Muscle of back (tissue), 11 donors: Measurements from ENCODE around the gene TMEM208. TPM values are rescaled to one million over a fixed set of nuclear protein-coding genes. Genes with fewer than 3 reads are reported as not detected.

ENCODE experiments used
- DNase-seq, 3 donors: peaks; one replicate each; pipeline versions ENCODE4 v3.0.0 to v3.0.0-alpha.2; 2013
- polyA plus RNA-seq, 10 donors: library from polyadenylated mRNA; unstranded; fragments of 120-200 nt; gene quantifications; one replicate each; pipeline ENCODE4 v1.2.1, GENCODE V29; 2013; ENCODE audit not compliant: insufficient read length in 10 of 10

Gene TMEM208
- polyA plus RNA-seq, 10 donors = 15.0 to 28.3 (median 19.5) TPM

DNA sequence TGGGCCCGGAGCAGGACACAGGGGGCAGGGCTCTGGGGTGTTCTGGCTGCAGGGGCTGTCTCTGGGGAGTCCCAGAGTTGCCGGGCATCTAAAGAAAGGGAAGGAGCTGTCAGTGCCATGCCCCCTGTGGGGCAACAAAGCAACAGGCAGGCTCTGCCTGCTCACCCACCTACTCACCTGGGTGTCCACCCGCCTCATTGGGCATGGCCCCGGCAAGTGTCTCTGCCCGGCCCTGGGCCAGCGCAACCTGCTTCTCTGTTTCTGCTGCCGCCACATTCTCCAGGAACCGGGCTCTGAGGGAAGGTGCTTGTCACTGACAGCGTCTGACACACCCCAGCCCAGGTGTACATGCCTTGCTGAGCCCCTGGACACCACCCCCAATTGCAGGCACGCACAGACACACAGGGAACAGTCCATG is 7.3 kb downstream of the TMEM208 start:
- no peak for DNase-seq

DNA sequence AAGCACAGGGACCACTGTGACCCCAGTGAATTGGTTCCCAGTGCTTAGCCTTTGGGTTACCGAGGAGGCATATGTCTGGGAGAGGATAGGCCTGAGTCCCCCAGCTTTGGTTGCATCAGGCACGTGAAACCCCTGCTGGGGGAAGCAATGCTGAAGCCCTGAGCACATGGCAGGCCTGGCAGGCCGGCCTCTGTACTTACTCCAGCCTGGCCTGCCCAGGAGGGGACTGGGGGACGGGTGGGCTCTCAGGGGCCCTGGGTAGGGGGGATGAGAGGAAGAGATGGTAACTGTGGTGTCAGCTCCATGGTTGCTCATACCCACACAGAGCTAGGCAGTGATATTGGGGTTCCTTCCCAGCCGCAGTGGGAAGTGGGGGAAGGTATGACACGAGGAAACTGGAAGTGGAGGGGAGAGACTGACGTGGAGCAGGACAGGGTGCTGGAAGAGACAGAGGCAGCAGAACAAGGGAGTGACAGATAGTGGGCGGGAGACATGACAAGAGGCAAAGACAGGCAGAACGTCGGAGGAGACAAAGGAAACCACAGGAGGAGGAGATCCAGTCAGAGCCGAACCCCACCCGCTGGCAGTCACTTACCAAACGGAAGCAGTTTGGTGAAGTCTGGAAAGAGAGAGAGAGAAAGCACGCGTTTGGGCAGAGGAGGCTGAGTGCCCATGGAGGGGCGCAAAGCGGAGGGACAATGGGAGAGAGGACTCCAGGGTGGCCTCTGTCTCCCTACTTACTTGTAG is 9.1 kb downstream of the TMEM208 start:
- no peak for DNase-seq

DNA sequence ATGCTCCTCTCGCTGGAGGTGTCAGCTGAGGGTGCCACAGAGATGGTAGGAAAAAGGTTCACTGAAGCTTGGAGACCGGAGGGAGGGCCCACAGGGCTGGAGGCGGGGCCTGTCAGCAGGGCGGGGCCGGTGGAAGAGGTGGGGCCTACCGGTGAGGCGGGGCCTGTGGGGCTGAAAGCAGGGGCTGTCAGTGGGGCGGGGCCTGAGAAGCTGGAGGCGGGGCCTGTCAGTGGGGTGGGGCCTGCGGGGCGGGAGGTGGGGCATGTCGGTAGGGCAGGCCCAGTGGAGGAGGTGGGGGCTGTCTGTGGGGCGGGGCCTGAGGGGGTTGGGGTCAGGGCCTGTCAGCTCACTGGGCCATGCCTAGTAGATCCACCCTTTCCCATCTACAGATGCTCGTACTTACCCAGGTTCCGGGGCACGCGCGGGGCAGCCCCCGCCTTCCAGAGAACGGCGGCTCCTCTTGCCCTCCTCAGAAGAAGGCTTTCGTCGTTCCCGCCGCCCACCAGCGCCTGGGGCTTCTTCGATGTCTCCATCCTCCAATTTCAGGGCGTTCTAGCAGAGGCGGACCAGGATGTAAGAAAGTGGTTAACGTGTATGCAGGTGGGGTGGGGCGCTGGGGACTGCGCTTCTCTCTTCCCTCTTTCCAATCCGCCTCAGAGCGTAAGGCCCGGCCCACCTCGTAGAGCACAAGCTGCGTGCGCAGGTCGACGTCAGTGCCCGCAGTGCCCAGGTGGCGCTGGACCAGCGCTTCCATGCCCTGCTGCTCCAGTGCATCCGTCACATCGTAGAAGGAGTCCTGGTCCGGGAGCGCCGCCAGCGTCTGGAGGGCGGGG is 9.8 kb downstream of the TMEM208 start:
- no peak for DNase-seq

DNA sequence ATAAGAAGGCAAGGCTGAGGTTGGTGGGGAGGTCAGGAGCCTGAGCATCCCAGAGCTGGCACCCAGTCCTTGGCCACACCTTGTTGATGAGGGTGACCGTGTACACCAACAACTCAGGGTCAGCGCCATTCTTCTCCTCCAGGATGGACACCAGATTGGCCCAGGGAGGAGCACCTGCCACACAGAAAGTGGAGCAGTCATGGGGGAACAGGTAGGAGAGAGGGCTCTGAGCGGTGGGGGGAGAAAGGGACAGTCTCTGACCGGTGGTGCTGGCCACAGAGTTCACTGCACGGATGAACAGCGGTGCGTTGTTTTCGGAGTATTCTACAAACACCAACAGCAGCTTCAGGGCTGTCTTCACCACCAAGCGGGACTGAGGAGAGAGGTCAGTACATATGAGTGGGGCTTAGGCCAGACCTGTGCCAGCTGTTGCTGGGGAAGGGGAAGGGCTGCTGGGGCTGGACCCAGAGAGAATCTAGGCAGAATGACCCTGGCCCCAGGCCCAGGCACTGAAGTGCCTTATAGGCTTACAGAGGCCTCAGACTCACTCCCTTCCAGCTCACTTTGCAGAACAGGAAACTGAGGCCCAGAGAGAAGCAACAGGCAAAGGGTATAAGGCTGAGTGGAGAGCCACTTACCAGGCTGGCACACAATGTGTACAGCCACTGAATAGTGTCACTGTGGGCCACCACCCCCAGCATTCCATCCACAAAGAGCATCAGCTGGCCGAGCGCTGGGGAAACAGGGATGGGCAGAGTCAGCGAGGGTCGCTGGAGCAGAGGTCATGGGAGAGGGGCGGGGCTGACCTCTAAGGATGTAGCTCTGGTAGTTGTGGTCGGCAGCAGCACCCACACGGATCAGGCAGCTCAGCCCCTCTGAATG is 10.7 kb downstream of the TMEM208 start:
- no peak for DNase-seq

DNA sequence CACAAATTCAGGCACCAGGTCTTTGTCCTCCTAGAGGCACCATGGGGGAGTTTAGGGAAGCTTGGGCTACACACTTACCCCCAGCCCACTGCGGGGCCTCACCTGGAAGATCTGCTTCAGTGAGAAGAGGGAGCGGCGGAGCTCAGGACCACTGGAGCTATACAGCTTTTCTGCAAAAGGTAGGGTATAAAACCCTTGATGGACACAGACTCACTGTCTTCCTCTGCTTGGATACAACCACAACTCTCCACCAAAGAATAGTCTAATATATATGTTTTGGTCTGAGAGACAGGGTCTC is 11.3 kb downstream of the TMEM208 start:
- no peak for DNase-seq

DNA sequence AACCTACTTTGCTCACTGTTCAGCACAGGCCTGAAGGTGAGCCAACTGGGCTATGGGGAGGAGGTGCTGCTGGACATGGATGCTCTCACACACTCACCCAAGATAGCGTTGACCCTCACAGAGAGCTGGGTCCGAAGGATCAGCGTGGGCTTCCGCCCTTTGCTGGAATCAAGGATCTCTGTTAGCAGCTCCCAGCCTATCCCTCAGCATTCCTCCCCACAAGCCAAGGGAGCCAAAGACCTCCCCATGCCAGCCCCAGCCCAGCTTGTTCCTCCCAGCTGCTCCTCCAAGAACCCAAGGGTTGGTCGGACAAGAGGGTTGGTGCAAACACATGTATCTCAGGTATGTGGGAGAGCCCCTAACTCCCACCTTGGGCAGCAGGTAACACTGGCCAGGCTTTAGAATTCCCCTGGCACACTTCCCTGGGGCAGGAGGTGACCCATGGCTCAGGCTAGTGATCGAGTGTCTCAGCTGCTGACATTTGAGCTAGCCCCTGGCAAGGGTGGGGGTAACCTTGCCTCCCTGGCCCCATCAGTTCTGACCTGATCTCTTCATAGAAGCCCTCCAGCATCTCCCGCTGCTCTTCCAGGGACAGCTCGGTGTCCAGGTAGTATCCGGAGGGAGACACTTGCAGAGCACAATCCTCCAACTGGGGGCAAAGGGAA is 12.0 kb downstream of the TMEM208 start:
- no peak for DNase-seq

DNA sequence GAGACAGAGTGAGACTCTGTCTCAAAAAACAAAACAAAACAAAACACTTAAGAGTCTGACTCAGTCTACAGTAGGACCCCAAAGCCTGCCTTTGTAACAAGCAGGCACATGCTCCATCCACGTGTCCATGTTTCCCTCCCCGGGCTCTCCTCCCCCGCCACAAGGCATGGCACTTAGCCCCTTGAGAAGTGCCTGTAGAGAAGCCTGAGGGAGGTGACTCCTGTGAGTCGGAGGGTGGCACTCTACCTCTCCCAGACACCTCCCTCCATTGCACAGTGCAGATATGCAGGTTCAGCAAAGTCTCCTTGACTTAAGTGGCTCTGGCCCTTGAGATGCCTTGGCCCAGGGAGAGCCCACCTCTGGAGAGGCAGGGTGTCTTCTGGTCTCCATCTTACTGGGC is 13.6 kb downstream of the TMEM208 start:
- DNase-seq = peak in 1 of 3 donors; percentile 23

DNA sequence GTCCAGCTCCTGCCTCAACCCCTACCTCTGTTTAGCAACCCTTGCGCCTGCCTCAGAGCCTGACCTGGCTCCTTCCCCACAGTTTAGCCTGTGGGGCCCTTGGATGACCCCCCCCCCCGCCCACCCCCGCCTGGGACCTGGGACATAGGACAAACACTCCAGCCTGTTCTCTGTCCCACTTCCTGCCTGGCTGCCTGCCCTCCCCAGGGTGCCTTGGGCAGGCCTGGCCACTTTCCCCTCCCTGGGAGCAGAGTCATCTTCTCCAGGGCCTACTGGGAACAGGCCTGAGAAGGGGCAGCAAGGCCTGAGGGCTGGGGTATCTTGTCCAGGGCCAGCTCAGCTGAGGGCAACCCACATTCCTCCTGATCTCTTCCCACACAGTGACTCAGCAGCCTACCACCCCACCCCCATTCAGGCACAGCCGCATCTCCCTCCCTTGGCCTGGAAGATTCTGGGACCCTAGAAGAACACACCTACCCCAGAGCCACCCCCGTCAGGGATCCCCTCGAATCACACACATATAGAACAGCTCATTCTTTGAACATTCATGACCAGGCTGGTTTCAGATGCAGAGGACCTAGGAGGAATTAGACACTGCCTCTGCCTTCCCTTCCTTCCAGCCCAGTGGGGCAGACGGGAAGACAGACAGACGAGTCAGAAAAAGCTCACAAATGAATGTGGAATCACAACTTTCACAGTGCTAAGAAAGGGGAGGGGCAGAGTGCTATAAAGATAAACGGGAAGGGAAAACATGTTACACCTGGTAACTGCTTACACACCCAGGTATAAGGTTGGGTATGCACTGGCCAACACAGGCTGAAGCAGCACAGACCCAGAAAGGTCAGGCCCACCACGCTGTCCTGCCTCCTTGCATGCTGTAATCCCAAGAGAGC is 14.3 kb downstream of the TMEM208 start:
- peak in 1 of 3 donors; percentile 55 for DNase-seq

DNA sequence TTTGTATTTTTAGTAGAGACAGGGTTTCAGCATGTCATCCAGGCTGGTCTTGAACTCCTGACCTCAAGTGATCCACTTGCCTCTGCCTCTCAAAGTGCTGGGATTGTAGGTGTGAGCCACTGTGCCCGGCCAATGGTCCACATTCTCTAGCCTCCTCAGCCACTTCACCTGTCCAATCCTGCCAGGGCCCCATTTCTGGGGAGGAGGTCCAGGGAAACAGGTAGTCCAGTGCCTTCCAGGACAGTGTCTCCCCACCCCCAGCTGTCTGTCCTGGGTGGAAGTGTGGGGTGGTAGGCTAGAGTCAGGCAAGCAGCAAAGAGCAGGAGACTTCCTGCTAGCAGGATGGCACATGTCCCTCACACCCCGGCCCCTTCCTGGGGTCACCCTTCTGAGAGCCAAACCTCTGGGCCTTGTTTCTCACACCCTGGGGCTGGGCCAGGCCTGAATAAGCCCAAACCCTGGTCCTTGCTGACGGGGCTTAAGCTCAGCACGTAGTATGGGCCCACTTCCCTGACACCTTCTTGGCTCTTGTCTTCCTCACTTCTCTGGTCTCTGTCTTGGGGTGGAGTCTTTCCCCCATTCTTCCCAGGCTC is 15.3 kb downstream of the TMEM208 start:
- DNase-seq = no peak

DNA sequence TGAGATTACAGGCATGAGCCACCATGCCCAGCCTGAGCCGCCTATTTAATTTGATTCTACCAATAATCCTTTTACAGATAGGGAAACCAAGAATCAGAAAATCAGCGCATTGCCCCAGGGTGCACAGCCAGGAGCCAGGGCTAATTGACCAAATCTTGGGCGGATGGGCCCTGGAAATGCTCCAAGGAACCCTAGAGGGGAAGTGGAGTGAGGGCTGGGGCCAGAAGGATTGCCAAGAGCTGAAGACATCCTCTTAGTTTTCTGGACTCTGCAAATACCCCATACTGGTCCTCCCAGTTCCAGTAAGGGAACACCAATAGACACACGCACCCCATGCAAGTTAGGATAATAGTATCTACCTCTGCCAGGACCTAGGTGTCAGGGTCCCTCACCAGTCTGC is 16.6 kb downstream of the TMEM208 start:
- no peak for DNase-seq

DNA sequence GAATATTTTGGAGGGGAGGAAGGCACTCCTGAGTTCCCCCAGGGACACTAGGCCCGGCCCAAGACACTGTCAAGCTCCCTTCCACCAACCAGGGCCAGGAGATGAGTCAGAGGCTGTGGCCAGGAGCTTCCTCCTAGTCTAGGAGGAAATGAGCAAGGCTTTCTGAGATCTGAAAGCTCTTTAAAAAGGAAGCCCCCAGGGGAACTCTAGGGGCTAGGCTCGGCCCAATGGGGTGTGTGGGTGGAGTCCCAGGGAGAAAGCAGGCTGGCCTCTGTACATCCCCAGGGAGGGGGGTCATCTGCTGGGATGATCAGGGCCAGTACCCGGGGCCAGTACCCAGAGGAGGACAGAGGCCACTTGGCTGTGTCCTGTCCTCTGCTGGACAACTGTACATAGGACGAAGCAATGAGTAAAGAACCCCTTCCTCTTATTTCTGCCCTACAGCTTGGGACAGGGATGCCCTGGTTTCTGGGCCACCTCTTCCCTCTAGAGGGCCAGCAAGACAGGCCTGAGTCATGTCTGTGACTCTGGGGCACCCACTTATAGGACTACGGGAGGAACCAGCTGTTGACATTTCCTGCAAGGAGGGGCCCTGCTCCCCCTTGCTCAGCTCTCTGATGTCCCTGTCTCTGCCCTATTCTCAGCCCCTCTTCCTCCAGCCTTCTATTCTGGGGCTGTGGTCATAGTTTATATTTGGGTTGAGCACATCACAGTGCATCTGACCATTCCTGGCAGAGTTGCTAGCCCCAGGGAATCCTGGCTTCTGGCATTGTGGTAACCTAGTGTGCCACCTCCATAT is 17.7 kb downstream of the TMEM208 start:
- peak; percentile 48 to 83 (median 63) for DNase-seq

DNA sequence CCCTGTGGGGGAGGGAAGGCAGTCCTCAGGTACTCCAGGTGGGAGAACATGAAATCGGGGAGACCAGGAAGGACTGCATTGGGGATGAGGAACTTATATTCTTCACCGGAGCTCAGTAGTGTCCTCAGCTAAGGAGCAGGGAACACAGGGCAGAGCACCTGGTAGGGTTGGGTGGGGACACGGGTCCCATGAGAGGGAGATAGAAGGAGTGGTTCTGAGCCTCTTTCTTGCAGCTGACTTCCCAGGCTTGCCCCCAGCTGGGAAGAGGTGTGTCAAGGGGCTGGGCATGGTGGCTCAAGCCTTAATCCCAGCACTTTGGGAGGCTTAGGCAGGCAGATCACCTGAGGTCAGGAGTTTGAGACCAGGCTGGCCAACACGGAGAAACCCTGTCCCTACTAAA is 18.3 kb downstream of the TMEM208 start:
- DNase-seq = no peak

DNA sequence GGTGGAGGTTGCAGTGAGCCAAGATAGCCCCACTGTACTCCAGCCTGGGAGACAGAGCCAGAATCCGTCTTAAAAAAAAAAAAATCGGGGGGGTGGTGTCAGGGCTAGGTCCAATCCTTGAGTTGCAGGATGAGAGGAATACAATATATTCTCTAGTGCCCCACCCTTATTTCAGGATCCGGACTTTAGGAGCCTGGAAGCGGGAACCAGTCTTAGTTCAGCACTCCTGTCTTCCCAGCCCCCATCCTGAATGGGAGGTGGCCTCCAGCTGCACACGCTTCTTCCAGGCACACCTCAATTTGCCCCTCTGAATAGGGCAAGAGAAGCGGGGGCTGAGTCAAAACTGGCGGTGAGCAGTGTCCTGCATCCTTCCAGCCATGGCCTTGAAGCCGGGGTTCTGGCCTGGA is 18.7 kb downstream of the TMEM208 start:
- no peak for DNase-seq

DNA sequence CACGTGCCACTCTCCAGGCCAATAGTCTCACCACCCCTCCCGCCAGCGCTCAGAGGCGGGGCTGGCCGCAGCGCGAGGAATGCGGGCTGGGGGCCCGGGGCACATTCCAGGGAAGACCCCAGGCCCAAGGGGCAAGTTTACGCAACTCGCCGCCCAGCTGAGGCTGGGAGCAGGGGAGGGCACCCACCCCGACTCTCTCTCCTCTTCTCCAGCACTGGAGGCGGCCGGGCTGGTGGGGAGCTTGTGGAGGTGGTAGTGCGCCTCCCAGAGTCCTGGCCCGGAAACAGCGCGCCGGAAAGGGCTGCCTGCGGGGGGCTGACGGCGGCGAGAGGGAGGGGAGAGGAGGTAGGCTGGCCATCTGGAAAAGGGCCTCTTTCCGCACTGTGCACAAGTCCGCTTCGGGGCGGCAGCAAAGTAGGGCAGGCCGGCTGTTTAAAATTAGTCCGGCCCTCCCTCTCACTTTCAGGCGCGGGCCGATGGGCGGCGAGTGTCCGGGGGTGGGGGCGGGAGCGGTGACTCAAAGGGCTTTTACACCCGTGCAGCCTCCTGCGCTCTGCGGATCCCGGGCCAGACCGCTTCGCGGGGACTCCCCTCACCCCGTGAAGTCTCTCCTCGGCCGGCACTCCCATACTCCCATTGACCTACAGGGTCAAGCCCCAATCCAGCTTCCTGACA is 19.3 kb downstream of the TMEM208 start:
- DNase-seq = peak; percentile 73 to 94 (median 86)

DNA sequence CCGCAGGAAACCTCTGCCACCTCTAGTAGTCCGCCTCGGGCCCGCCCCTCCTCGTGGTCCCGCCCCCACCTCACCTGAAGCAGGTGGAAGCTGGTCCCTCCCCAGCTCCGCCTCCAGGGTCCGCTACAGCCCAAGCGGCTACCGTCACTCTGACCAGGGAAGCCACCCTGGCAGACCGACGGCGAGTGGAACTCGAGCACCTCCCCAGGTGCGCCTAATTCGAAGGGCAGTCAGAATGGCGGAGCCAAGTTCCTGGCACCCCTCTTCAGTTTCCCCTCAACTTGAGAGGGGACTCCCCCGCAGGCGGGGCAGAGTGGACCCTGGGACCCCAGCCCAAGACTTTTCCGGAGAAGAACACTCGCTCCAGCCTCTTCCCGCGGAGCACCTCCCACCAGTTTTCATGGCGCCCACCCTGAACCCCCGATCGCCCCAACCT is 19.8 kb downstream of the TMEM208 start:
- DNase-seq = peak in 1 of 3 donors; percentile 19

DNA sequence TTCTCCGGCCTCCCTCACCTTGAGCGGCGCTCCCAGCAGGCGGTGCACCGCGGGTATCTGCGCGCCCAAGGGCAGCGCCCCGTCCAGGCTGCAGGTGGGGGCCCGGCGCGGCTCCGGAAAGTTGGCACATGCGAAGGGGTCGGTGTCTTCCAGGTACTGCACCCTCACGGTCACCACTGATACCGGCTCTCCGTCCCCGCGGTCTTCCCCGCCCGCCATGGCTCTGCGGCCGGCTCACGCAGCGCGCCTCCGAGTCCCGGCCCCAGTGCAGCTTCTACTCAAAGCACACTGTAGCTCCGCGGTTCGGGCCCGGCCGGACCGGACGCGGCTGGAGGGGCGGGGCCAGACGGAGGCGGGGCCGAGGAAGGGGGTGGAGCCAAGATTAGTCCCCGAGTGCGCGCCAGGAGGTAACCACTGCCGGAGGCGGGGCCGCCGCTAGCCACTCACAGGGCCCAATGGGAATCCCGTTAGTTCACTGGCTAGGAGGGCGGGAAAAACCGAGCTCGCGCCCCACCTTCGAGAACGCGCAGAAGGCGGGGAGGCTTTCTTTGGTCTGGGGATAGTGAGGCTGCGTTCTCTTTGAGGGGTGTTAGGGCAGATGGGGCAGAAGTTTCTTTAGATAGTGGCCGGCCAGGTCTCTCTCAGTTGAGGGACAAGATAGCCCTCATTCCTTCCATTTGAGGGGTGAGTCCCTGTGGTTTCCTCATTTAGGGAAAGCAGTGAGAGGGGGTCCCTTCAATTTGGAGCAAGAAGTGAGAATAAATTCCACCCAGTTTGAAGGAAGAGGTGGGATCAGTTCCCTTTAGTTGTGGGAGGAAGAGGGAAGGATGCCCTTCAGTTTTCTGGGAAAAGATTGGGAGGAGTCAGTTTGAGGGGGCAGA is 20.5 kb downstream of the TMEM208 start, which contains the start of gene FHOD1:
Gene FHOD1 (minus strand): TSS at position 290 of the 881 bp plus-strand sequence. CDS start 71 bp downstream, at position 219.
- DNase-seq = peak; percentile 92 to 96 (median 94)

DNA sequence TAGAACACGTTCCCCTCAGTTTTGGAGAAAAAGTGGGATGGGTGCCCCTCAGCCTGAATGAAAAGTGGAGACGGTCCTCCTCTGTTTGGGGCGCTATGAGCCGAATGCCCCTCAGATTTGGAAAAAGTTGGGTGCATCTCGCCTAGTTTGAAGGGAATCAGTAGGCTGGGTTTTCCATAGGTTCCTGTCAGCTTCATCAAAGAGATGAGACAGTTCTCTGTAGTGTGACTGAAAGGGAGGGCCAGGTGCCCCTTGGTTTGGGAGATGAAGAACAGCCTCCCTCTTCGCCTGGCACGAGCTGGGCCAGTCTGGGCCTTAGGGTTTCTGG is 21.1 kb downstream of the TMEM208 start:
- no peak for DNase-seq
